Left ventricle myocardium inferior (tissue), 1 donor: ENCODE data around the gene DMRT2. TPM values are rescaled to one million over a fixed set of nuclear protein-coding genes. Genes with fewer than 3 reads are reported as not detected.

Experiments
- DNase-seq: peaks from one replicate; pipeline ENCODE4 v3.0.0-alpha.2; 2020
- H3K27ac ChIP-seq: fragments of 200-600 bp; replicated peaks from 2 replicates; pipeline ENCODE4 v1.8.0; 2021
- H3K27me3 ChIP-seq: fragments of 200-600 bp; 2 replicates; pipeline ENCODE4 v1.8.0; 2021; ENCODE audit warnings: low read depth
- H3K36me3 ChIP-seq: fragments of 200-600 bp; 2 replicates; pipeline ENCODE4 v1.8.0; 2021
- H3K4me1 ChIP-seq: fragments of 200-600 bp; 2 replicates; pipeline ENCODE4 v1.8.0; 2021
- H3K4me3 ChIP-seq: fragments of 200-600 bp; 2 replicates; pipeline ENCODE4 v1.8.0; 2021; ENCODE audit warnings: mild to moderate bottlenecking, moderate library complexity
- H3K9me3 ChIP-seq: fragments of 200-600 bp; replicated peaks from 2 replicates; pipeline ENCODE4 v1.8.0; 2021
- CTCF ChIP-seq: fragments of 200-600 bp; IDR thresholded peaks from 2 replicates; pipeline ENCODE4 v1.8.0; 2021; ENCODE audit warnings: antibody characterized with exemption, mild to moderate bottlenecking, borderline replicate concordance
- intact Hi-C: fragments of 100-400 bp; cut with micrococcal nuclease; formaldehyde crosslinking; loops from one replicate; pipeline ENCODE4 v1.11.0; 2022
- total RNA-seq: library from RNA; stranded (reverse); fragmentation: NEBNext Ultra II Directional; extraction: Animal tissue kit (Norgen Biotek cat#: 25700); gene quantifications from one replicate; pipeline ENCODE4 v1.2.1, GENCODE V29; 2021
- donor health status: DM: no; HTN: yes; CAD: no; lungs with severe emphysema.

DMRT2 gene
- total RNA-seq, 1 donor from 2014 or later: not detected

- intact Hi-C loops: loop anchor here (10.0 kb wide), 1 partner anchor 113 kb away; no protein-coding TSS in a partner anchor
- H3K9me3 ChIP-seq: no peaks in the 10 kb centered on the region
- no peak overlapping the region for H3K27ac ChIP-seq
- H3K36me3 ChIP-seq: no peaks in the 10 kb centered on the region
- H3K4me1 ChIP-seq: no peaks in the 10 kb centered on the region
- peaks cover 83% of the 10 kb centered on the region for H3K27me3 ChIP-seq
- no peak for TF ChIP-seq CTCF
- no peak overlapping the region for H3K4me3 ChIP-seq
- DNase-seq: no peak
These were observed 41.9 kb upstream of the DMRT2 start for GRCh38 chr9:1008216-1008615.

- Histone ChIP-seq H3K9me3 (no peaks in the 10 kb centered on the region), H3K4me3 (no peak overlapping the region), H3K36me3 (no peaks in the 10 kb centered on the region), H3K27ac (no peak overlapping the region), H3K4me1 (no peaks in the 10 kb centered on the region), H3K27me3 (peaks cover 73% of the 10 kb centered on the region)
- TF ChIP-seq CTCF: peak; percentile 99
- peak; percentile 80 for DNase-seq
- intact Hi-C loops: loop anchor here (10.0 kb wide), 1 partner anchor 114 kb away; no protein-coding TSS in a partner anchor
These were observed 41.0 kb upstream of the DMRT2 start for GRCh38 chr9:1009101-1009707.

GRCh38 chr9:1013021-1013420 is 37.1 kb upstream of the DMRT2 start:
- Histone ChIP-seq H3K9me3 (no peaks in the 10 kb centered on the region), H3K4me3 (no peak overlapping the region), H3K27ac (no peak overlapping the region), H3K4me1 (no peaks in the 10 kb centered on the region), H3K36me3 (no peaks in the 10 kb centered on the region), H3K27me3 (peaks cover 76% of the 10 kb centered on the region)
- no peak for TF ChIP-seq CTCF
- intact Hi-C loops: no loop called here
- no peak for DNase-seq

GRCh38 chr9:1014225-1014624 is 35.9 kb upstream of the DMRT2 start:
- TF ChIP-seq CTCF: no peak
- no peak for DNase-seq
- H3K36me3 ChIP-seq: no peaks in the 10 kb centered on the region
- no peak overlapping the region for H3K4me3 ChIP-seq
- intact Hi-C loops: no loop called here
- H3K4me1 ChIP-seq: no peaks in the 10 kb centered on the region
- H3K27ac ChIP-seq: no peak overlapping the region
- H3K9me3 ChIP-seq: no peaks in the 10 kb centered on the region
- peaks cover 76% of the 10 kb centered on the region for H3K27me3 ChIP-seq

GRCh38 chr9:1014640-1015039 is 35.5 kb upstream of the DMRT2 start:
- no peaks in the 10 kb centered on the region for H3K36me3 ChIP-seq
- H3K4me1 ChIP-seq: no peaks in the 10 kb centered on the region
- H3K27me3 ChIP-seq: peaks cover 75% of the 10 kb centered on the region
- no peak overlapping the region for H3K4me3 ChIP-seq
- no peak for DNase-seq
- TF ChIP-seq CTCF: no peak
- intact Hi-C loops: no loop called here
- no peaks in the 10 kb centered on the region for H3K9me3 ChIP-seq
- H3K27ac ChIP-seq: no peak overlapping the region
